ENCODE measurements around the gene HCST. TPM values are rescaled to one million over a fixed set of nuclear protein-coding genes. Genes with fewer than 3 reads are reported as not detected.

Gene HCST
- total and polyA plus RNA-seq, 7 donors, result 2.4 to 36.1 (median 4.8) TPM; not detected in 1

DNA sequence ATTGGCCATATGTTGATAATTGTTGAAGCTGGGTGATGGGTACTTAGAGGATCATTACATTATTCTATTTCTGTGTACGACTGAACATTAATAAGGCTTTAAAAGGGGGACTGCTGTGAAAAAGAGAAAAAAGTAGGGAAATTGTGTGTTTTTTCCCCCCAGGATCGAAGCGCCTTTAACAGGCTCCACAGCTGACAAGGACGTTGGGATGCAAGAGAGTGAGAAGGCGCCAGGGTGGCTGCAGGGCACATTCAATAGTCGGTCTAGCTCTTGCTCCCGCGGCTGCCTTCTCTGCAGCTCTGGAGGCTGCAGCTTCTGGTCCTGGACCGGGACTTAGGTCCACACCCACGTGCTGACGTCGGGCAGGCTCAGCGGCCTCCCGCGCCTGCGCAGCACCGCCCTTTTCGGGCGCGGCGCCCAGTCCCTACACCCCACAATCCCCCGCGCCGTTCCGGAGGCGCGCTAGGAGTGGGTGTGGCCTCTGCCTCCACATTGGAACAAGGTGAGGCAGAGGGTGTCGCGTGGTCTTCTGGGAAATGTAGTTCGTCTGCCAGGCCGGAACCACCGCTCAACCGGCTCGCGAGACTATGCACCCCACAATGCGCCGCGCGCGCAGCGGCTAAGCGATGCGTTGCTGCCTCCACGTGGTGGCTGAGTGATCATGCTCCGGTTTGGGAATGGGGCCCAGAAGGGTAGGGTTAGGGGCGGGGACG is 29.0 kb downstream of the HCST start:
- H3K4me3 ChIP-seq, result peak overlapping the region in 1 of 4 donors; percentile 18
- peak overlapping the region; percentile 71 to 79 (median 76) for H3K27ac ChIP-seq
- intact Hi-C loops (cut with DNase I), result loop anchor here (1.0 to 5.0 kb wide), 7 partner anchors 32 to 239 kb away; partner anchors contain the start of genes ARHGAP33, HSPB6 and PROSER3
- 0 to 1% methylated on average over 47 of the region's 47 CpGs for WGBS, 2 donors
- no peaks in the 10 kb centered on the region for H3K9me3 ChIP-seq
- TF ChIP-seq POLR2A (IDR thresholded peaks at IDR 0.05) (peak; percentile 71 to 84), POLR2AphosphoS5 (IDR thresholded peaks at IDR 0.05) (peak; percentile 91 to 97 (median 92)), EP300 (IDR thresholded peaks at IDR 0.05) (peak in 1 of 4 donors; percentile 80)
- TF ChIP-seq, protein P1, sequence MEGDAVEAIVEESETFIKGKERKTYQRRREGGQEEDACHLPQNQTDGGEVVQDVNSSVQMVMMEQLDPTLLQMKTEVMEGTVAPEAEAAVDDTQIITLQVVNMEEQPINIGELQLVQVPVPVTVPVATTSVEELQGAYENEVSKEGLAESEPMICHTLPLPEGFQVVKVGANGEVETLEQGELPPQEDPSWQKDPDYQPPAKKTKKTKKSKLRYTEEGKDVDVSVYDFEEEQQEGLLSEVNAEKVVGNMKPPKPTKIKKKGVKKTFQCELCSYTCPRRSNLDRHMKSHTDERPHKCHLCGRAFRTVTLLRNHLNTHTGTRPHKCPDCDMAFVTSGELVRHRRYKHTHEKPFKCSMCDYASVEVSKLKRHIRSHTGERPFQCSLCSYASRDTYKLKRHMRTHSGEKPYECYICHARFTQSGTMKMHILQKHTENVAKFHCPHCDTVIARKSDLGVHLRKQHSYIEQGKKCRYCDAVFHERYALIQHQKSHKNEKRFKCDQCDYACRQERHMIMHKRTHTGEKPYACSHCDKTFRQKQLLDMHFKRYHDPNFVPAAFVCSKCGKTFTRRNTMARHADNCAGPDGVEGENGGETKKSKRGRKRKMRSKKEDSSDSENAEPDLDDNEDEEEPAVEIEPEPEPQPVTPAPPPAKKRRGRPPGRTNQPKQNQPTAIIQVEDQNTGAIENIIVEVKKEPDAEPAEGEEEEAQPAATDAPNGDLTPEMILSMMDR (IDR thresholded peaks at IDR 0.05), result peak; percentile 81 to 97 (median 92)
- DNase-seq, result peak; percentile 100
- H3K36me3 ChIP-seq, result no peaks in the 10 kb centered on the region
- H3K4me1 ChIP-seq, result peaks cover 0 to 19% (median 13%) of the 10 kb centered on the region in 4 donors
- H3K27me3 ChIP-seq, result no peaks in the 10 kb centered on the region

- Histone ChIP-seq H3K36me3 (no peaks in the 10 kb centered on the region), H3K4me1 (peaks cover 0 to 20% (median 15%) of the 10 kb centered on the region in 4 donors), H3K27ac (peak overlapping the region in 1 of 4 donors; percentile 38), H3K4me3 (peak overlapping the region in 1 of 4 donors; percentile 18), H3K9me3 (no peaks in the 10 kb centered on the region), H3K27me3 (no peaks in the 10 kb centered on the region)
- intact Hi-C loops (cut with DNase I), result loop anchor here (1.0 to 5.0 kb wide), 7 partner anchors 33 to 239 kb away; partner anchors contain the start of genes ARHGAP33, HSPB6 and PROSER3
- TF ChIP-seq EP300 (IDR thresholded peaks at IDR 0.05) (no peak), POLR2A (IDR thresholded peaks at IDR 0.05) (no peak), POLR2AphosphoS5 (IDR thresholded peaks at IDR 0.05) (no peak)
- TF ChIP-seq, protein P1 (IDR thresholded peaks at IDR 0.05), result no peak
- WGBS, 2 donors, result 7 to 8% methylated on average over 9 of the region's 9 CpGs
- no peak for DNase-seq
Observed at GRCh38 chr19:35931874-35932202, 29.5 kb downstream of the HCST start.

DNA sequence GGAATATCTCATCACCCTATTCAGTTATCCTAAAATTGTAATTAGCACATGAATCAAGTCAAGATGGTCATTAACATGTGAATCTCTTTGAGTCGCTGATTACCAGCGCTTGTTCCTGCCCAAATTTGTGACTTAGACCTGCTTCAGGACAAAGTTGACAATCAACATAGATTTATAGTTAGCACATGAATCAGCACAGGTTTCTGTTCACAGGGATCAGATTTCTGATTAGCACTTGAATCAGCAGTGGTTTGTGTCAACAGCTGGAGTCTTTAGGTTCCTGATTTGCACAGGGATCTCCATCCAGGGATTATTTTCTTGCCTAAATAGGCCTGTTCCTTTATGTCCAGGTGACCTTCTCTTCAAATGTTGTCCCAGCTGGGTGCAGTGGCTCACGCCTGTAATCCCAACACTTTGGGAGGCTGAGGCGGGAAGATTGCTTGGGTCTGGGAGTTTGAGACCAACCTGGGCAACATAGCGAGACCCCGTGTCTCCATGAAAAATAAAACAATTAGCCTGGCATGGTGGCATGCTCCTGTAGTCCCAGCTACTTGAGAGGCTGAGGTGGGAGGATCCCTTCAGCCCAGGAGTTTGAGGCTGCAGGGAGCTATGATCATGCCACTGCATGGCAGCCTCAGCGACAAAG is 30.1 kb downstream of the HCST start:
- WGBS, 2 donors, result 55 to 59% methylated on average over 7 of the region's 7 CpGs
- TF ChIP-seq EP300 (IDR thresholded peaks at IDR 0.05) (no peak), POLR2AphosphoS5 (IDR thresholded peaks at IDR 0.05) (no peak), POLR2A (IDR thresholded peaks at IDR 0.05) (no peak)
- TF ChIP-seq, protein P1 (IDR thresholded peaks at IDR 0.05), result no peak
- intact Hi-C loops (cut with DNase I), result loop anchor here (5.0 kb wide), 2 partner anchors 155 to 175 kb away; partner anchors contain the start of genes ARHGAP33, HSPB6 and PROSER3
- H3K4me3 ChIP-seq, result no peak overlapping the region
- H3K9me3 ChIP-seq, result no peaks in the 10 kb centered on the region
- H3K27ac ChIP-seq, result no peak overlapping the region
- no peaks in the 10 kb centered on the region for H3K27me3 ChIP-seq
- H3K4me1 ChIP-seq, result peaks cover 0 to 26% (median 20%) of the 10 kb centered on the region in 4 donors
- DNase-seq, result no peak
- H3K36me3 ChIP-seq, result no peaks in the 10 kb centered on the region

DNA sequence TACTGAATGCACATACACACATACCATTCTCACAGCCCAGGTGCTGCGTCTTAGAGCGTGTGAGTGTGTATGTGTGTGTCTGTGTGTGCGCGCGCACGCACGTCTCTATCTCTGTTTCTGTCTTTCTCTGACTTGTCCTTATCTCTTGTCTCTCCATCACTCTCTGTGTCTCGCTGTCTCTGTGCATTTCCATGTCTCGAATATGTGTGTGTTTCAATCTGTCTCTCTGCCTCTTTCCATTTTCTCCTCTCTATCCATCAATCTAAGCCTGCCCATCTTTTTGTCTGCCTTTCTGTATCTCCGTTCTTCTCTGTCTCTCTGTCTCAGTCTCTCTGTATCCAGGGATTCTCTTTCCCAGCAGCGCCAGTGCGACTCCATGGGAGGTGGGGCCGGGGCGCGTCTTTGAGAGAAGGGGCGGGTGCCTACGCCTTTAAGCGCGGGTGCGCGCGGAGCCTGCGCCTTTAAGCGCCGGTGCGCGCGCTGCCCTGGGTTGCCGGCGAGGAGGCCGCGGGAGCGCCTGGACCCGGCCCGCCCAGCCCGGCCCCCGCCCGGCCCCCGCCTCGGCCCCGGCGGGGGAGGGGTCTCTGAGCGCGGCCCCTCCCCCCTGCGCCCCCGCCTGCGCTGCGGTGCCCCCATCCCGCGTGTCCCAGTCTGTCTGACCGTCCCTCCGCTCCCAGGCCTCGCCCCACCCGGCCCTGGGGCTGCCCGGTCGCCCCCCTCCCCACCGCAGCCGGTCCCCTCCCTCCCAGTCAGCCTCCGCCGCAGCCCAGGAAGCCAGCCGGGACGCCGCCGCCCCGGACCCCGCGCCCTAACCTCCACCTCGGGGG is 33.8 kb downstream of the HCST start, which contains the start of gene LRFN3:
Gene LRFN3 (plus strand): TSS at position 464 of the 827 bp plus-strand sequence. CDS start 3,052 bp downstream, outside the sequence.
- Histone ChIP-seq H3K27me3 (no peaks in the 10 kb centered on the region), H3K4me3 (peak within 1 kb of the TSS; percentile 60 to 95 (median 82)), H3K4me1 (peaks cover 0 to 38% (median 31%) of the 10 kb centered on the region in 4 donors), H3K36me3 (peaks cover 0 to 20% (median 9%) of the 10 kb centered on the region in 4 donors), H3K9me3 (no peaks in the 10 kb centered on the region), H3K27ac (peak within 1 kb of the TSS; percentile 83 to 95 (median 86))
- DNase-seq, result peak; percentile 87
- intact Hi-C loops (cut with DNase I), result loop anchor here (2.0 kb wide), 1 partner anchor 119 kb away; the partner anchor contains the start of genes THAP8 and WDR62
- no peak for TF ChIP-seq EP300 (IDR thresholded peaks at IDR 0.05)
- TF ChIP-seq, protein P1 (IDR thresholded peaks at IDR 0.05), result no peak
- TF ChIP-seq POLR2A (IDR thresholded peaks at IDR 0.05), result no peak
- peak in 3 of 4 donors; percentile 22 to 34 (median 26) for TF ChIP-seq POLR2AphosphoS5 (IDR thresholded peaks at IDR 0.05)
- 1 to 2% methylated on average over 68 of the region's 68 CpGs for WGBS, 2 donors

All from sigmoid colon (tissue), 7 donors.